HS-5 (cell line): Measurements from ENCODE around the gene MYO15B.

Experiments used
- DNase-seq: peaks from one replicate; pipeline ENCODE4 v3.0.0-alpha.2; 2012; ENCODE audit warnings: low read depth

Gene MYO15B

GRCh38 chr17:75665981-75666380, 78.4 kb downstream of the MYO15B start:
- DNase-seq = no peak

DNA sequence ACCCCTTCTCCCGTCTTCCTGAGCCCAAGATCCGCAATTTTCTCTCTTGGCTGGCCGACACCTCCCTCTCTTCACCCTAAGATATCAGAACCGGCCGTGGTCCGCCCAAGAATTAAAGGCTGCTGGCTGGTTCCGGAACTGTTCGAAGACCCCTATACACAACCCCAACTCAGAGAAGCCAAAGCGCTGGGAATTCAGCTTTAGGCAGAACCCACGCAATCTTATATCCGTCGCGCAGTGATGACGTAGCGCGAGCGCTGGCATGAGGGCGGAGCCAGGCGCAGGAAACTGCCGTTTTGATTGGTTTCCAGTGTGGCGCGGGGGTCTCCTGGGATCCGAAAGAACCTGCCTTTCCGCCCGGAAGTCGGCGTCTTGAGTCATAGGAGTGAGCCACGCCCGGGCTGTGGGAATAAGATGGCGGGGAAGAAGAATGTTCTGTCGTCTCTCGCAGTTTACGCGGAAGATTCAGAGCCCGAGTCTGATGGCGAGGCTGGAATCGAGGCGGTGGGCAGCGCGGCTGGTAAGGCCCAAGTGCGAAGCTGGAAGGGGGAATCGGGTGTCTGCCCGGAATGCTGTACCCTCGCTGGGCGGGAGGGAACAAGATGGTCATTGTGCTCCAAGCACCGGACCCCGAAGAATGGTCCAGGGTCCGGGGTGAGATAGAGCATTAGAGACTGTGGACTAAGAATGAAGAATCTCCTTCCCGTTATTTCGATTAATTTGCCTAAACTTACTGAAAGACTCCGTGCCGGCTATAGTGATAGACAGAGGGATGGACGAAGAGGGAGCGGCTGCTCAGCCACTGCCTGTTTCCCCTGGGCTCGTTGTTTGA, 79.6 kb downstream of the MYO15B start, which contains the start of the genes RECQL5 and SAP30BP:
RECQL5 (minus strand) TSS at position 196 of the 832 bp plus-strand sequence. CDS start 597 bp downstream, outside the sequence.
SAP30BP (plus strand) TSS at position 380 of the 832 bp plus-strand sequence; CDS start at position 415, 35 bp downstream.
- peak; percentile 93 for DNase-seq

GRCh38 chr17:75667825-75668224, 80.2 kb downstream of the MYO15B start:
- DNase-seq = no peak

DNA sequence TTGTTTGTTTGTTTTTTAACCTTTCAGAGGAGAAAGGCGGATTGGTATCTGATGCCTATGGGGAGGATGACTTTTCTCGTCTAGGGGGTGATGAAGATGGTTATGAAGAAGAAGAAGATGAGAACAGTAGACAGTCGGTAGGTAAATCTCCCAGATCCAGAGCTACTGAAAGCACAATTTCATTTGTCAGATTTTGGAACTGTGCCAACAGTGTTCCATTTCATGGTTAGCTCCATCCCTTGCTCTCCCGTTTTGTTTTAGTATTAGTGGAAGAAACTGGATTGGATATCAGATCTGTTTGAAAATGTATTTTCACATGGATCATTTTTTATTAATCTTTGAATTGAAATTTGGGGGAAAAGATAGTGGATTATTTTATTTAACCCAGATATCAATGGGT, 80.9 kb downstream of the MYO15B start:
- no peak for DNase-seq

GRCh38 chr17:75670868-75671267, 83.3 kb downstream of the MYO15B start:
- DNase-seq = no peak

- no peak for DNase-seq
Observed at GRCh38 chr17:75672011-75672410, 84.4 kb downstream of the MYO15B start.

- no peak for DNase-seq
Observed at GRCh38 chr17:75673487-75673886, 85.9 kb downstream of the MYO15B start.
